GM12864 (cell line): ENCODE results near the gene DSPP.

ENCODE experiments used
- DNase-seq: peaks from one replicate; pipeline ENCODE4 v3.0.0-alpha.2; 2011; ENCODE audit warnings: low read depth
- H3K4me3 ChIP-seq: 2 replicates; pipeline ENCODE4 v1.5.1; 2011; ENCODE audit warnings: mild to moderate bottlenecking, low read depth, low read length, control low read depth
- CTCF ChIP-seq: IDR thresholded peaks from 2 replicates; pipeline ENCODE4 v1.5.1; 2011; ENCODE audit warnings: low read depth, mild to moderate bottlenecking, moderate library complexity, low read length, control low read depth, inconsistent platforms; ENCODE audit errors: missing control alignments

Gene DSPP

DNA sequence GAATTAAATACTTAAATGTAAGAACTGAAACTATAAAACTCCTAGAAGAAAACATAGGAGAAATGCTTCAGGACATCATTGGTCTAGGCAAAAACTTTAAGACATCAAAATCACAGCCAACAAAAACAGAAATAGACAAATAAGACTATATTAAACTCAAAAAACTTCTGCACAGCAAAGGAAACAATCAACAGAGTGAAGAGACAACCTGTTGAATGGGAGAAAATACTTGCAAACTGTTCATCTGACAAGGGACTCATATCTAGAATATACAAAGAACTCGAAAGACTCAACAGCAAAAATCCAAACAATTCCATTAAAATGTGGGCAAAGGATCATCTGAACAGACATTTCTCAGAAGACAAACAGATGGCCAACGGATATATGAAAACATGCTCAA lies 16.2 kb upstream of the DSPP start:
- no peak for TF ChIP-seq CTCF

DNA sequence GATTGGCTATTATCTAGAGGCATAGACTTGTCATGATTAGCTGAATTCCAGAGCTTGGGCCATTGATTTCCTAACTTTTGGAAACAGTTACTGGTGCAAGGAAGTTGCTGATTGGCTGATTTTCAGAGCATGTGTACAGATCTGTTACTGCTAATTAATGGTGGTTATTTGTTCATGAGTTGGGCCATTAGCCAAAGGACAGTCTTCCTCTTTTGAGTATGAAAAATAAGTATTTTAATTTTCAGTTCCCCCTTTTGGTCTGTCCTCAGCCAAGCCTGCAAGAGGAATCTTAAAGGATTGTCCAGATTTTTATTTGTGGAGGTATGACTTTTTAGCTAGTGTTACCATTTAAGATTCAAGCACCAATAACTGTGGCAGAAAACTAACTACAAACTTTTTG lies 7.0 kb upstream of the DSPP start:
- no peak for TF ChIP-seq CTCF
- no peak for DNase-seq
- no peak overlapping the region for H3K4me3 ChIP-seq

More for the DNA sequence above, 16.2 kb upstream of the DSPP start:
- H3K4me3 ChIP-seq, result no peak overlapping the region
- no peak for DNase-seq

DNA sequence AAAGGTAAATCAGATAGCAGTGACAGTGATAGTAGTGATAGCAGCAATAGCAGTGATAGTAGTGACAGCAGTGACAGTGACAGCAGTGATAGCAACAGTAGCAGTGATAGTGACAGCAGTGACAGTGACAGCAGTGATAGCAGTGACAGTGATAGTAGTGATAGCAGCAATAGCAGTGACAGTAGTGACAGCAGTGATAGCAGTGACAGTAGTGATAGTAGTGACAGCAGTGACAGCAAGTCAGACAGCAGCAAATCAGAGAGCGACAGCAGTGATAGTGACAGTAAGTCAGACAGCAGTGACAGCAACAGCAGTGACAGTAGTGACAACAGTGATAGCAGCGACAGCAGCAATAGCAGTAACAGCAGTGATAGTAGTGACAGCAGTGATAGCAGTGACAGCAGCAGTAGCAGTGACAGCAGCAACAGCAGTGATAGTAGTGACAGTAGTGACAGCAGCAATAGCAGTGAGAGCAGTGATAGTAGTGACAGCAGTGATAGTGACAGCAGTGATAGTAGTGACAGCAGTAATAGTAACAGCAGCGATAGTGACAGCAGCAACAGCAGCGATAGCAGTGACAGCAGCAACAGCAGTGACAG lies 6.1 kb downstream of the DSPP start:
- no peak for TF ChIP-seq CTCF
- DNase-seq, result no peak
- no peak overlapping the region for H3K4me3 ChIP-seq

GRCh38 chr4:87616268-87616667 lies 7.9 kb downstream of the DSPP start:
- DNase-seq, result no peak
- H3K4me3 ChIP-seq, result no peak overlapping the region
- no peak for TF ChIP-seq CTCF

DNA sequence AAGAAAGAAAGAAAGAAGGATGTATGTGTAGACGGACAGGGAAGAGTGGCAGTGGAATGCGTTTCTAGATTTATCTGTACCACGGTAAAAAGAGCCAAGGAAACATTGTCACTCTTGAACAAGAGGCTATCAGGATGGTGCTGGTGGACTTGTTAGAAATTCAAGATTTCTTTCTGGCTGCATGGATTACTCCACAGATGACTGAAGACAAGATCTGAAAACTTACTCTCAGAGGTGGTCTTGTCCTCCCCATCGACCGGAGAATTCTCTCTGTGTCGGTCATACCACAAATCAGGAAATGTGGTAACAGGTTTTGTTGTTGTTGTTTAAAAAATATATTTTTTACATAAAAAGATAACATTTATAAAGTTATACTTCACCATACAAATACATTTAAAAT lies 11.8 kb downstream of the DSPP start:
- no peak for TF ChIP-seq CTCF
- H3K4me3 ChIP-seq, result no peak overlapping the region
- no peak for DNase-seq

GRCh38 chr4:87620491-87620890 lies 12.2 kb downstream of the DSPP start:
- no peak for DNase-seq
- TF ChIP-seq CTCF, result no peak
- H3K4me3 ChIP-seq, result no peak overlapping the region

DNA sequence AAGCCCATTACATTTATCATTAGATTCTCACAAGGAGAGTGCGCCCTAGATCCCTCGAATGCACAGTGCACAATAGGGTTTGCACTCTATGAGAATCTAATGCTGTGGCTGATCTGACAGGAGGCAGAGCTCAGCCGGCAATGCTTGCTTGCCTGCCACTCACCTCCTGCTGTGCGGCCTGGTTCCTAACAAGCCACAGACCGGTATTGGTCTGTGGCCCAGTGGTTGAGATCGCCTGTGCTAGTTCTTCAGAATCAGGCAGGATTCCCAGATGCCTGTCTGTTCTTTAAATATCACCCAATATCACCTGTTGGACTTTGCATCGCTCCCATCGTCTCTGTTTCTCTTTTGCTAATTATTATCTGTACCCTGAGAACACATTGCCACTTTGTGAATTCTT lies 14.0 kb downstream of the DSPP start:
- H3K4me3 ChIP-seq, result no peak overlapping the region
- no peak for TF ChIP-seq CTCF
- no peak for DNase-seq
